Stimulated activated CD8-positive, alpha-beta memory T cell treated with anti-CD3 and anti-CD28 coated beads, Interleukin-2, amount 100 ng/mL, for 48 hours (primary cell): ENCODE data around the gene SYF2.
"Not testable (repeated sequence)": the region's sequence is repeated elsewhere in the genome, so short reads cannot be mapped to it uniquely, and the experiment has no call there.

Experiments
- DNase-seq, 2 donors: peaks; one replicate each; pipeline ENCODE4 v3.0.0-alpha.2; 2020; ENCODE audit warnings: low read depth in 2 of 2

SYF2 gene

DNA sequence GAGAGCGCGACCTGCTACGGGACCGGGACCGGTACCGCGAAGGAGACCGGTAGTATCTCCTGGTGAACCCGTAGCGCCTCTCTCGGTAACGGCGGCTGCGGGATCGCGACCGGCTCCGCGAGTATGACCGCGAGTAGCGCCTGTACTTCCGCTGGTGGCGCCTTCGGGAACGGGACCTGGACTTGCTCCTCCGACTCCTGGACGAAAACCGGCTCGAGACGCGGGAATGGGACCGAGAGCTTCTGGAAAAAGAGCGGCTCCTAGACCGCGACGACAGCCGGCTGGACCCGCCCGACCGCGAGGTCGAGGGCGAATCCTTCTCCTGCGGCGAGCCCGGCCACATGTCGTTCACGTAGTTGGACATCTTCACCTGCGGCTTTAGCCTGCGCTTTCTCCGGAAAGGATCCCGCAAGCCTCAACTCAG, 14.3 kb upstream of the SYF2 start:
- DNase-seq, result no peak

DNA sequence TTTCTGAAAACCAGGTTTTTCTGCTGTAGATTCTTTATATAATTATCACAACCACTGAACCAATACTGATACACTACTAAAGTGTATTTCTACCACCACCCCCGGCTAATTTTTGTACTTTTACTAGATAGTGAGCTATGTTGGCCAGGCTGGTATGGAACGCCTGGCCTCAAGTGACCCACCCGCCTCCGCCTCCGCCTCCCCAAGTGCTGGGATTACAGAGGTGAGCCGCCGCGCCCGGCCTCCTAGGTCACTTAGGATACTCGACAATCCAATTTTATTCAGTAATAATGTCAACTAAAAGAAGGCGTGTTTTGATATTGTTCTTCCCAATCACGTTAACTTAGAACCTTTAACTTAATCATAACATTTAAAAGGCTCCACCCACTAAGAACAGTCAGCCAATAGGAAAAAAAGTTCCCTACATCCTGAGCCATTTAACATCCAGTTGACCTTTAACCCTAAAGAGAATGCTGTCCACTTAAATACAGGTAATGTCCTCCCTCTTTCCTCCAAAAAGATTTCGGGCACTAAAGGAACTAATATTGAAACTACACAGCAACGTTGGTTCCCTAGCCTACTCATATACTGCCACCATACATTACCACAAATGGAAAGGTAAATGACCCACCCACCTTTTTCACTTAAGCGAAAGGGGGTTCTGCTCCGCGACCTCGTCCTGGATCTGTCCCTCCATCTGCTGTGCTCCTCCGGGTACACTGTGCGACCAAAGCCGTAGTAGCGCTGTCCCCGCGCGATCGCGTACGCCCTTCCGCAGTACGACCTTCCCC, 13.7 kb upstream of the SYF2 start:
- no peak for DNase-seq

DNA sequence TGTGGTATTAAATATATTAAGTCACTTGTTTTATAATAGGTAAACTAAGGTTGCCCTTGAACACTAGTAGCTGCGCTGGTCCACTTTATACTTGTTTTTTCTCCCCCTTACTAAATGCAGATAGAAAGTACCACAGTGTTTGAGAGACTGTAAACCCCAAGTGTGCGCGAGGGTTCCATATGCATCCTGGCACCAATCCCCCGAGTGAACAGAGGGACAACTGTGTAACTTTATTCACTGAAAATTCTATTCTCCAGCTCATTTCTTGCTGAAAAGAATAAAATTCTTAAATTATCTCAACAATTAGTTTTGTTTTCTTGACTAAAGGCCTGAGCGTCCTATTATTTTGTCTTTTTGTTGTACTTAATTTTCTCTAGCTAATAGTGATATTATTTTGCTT, 13.1 kb upstream of the SYF2 start:
- DNase-seq, result no peak

DNA sequence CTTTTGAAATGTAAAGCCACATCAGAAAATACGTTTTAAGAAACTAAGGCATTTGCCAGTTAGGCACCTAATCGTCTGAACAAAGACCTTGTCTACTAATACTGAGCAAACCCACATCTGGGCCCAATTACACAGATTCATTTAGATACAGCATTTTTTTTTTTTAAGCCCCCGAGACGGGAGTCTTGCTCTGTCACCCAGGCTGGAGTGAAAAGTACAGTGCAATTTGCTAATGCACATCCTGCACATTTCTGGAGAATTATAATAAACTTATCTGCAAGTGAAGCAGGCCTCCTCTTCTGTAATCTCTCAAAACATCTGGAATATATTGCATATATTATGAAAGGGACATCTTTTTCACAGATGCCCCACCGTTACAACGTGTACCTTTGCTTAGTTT, 11.6 kb upstream of the SYF2 start:
- no peak for DNase-seq

DNA sequence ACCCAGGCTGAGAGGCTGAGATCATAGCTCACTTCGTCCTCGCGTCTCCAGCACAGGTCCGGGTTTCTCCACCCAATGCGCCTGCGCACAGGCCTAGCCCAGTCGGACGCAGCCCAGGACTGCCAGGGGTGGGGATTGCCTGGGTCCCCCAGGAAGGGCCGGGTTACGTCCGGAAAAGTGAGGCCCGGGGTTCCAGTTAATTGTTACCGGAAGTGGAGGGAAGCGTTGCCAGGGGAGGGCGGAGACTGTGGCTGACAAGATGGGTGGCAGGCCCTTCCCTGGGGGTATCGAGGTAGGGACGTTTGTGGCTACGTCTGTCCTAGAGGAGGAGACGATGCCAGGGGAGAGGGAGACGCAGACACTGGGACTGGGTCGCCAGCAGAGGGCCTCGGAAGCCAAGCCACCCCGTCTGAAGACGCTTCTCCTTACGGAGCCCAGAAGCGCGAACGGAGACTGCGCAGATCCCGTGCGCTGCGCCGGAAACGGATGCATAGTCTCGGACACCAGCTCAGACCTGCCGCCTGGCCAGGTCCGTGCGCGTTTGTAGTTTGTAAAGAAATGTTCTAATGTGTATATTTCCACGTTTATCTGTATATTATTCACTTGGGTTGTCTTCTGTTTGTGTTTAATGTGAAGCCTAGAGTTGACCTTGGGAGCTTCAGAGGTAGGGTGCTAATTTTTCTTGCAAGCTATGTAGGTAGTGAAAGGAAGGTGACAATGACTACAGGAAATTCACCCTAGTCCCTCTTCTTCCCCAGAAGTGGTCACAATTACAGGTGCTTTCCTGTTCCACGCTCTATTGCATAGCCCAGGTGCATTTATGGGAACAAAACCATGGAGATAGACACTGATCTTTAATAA, 7.6 kb upstream of the SYF2 start:
- peak; percentile 88 to 91 for DNase-seq

DNA sequence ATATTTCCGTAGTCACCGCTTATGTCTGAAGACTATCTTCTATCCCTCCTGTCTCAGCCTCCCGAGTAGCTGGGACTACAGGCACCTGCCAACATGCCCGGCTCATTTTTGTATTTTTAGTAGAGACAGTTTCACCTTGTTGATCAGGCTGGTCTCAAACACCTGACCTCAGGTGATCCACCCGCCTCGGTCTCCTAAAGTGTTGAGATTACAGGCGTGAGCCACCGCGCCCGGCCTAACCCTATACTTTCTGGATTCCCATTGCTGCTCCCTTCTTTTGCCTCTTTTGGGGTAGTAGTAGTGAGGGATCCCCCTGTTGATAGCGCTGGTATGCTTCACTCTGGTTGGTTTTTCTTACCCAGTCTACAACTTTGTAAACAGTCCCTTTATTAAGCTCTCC, 5.7 kb upstream of the SYF2 start:
- no peak for DNase-seq

DNA sequence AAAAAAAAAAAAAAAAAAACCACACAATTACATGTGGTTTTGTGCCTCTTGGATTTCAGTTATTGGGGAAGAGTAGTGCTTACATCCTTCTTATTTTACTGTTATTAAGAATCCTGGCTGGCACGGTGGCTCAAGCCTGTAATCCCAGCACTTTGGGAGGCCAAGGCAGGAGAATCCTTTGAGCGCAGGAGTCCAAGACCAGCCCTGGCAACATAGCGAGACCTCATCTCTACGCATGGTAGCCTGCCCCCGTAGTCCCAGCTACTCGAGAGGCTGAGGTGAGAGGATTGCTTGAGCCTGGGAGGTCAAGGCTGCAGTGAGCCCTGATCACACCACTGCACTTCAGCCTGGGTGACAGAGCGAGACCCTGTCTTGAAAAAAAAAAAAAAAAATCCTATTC, 4.0 kb upstream of the SYF2 start:
- not testable (repeated sequence) for DNase-seq

DNA sequence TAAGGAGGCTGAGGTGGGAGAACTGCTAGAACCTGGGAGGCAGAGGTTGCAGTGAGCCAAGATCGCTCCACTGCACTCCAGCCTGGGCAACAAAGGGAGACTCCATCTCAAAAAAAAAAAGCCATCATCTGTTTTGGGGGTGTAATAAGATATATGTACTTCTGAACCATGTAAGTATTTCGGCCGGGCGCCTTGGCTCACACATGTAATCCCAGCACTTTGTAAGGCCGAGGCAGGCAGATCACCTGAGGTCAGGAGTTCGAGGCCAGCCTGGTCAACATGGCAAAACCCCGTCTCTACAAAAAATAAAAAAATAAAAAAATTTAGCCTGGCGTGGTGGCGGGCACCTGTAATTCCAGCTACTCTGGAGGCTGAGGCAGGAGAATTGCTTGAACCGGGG, 3.1 kb upstream of the SYF2 start:
- not testable (repeated sequence) for DNase-seq

DNA sequence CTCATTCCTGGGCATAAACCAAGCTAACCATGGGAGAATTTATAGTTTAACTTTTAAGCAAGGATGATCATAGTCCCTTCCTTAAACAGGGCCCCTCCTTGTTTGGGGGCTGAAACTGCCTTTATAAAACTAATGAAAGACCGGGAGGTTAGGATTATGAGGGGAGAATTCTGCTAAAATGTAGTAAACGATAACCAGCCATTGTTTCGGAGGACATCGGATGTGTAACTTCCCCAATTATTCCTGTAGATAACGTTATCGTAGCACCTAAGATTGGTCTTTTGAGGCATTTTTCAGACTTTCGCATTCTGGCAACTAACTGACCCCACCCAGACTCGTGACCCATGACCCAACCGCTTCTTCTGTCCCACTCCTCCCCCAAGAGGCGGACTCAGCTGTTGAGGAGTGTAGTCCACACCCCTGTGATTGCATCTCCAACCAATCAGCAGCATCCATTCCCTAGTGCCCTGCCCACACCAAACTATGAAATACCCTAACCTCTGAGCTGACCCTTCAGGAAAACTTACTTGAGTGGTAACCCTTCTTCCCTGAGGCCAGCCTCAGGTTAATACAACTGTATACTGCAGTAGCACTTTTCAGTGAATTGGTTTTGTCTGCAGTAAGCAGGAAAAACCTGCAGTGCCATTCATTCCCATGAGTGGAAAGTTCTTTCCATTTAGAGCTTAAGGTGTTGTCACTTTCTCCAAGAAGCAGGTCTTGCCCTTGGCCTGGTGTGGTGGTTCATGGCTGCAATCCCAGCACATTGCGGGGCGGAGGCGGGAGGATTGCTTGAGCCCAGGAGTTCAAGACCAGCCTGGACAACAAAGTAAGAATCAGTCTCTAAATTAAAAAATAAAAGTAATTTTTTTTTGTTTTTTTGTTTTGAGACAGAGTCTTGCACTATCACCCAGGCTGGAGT, 823 bp upstream of the SYF2 start:
- DNase-seq, result peak; percentile 40 to 47

DNA sequence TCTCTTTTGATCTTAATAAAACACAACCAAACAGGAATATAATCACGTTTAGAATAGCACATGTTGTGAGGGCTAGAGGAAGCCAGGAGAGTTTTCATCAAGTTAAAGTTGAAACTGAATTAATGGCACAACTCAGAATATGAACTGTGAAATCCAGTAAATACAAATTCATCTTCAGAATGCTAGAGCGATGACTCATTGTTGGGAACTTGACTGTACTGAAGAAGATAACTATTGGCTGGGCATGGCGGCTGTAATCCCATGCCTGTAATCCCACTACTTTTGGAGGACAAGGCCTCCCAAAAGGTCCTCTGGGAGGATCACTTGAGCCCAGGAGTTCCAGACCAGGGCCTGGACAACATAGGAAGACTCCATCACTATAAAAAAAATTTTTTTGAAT, 8.8 kb downstream of the SYF2 start:
- DNase-seq, result no peak

DNA sequence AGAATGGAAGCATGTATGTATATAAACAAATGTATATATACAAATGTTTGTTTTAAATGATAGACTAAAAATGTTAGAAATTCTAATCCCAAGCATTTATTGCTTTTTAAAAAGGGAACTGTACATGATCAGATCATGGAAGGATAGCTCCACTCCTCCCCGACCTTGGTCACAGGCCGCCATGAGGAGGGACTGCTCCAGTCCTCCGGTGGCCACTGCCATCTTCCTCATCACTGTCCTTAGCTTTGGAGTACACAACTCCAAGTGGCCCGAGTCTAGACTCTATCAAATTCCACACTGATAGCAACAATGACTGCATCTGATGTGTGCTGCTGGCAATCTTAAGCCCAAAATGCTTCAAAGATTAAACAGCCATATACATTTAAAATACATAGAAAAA, 9.7 kb downstream of the SYF2 start:
- no peak for DNase-seq

DNA sequence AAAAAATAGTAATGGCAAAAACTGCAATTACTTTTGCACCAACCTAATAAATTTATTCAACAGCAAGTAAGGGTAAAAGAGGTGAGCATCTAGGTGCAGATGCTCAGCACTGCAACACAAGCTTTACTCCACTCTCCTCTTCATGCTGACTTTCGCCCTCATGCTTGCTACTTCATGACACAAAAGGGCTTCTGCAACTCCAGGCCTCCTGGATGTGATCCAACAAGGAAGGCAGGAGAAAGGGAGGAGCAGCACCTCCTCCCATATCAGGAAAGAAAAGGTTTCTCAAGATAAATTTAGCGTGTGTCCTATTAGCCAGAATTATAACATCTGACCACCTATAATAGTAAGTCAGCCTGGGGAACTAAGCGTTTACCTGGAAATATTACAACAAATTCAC, 11.6 kb downstream of the SYF2 start:
- DNase-seq, result no peak

DNA sequence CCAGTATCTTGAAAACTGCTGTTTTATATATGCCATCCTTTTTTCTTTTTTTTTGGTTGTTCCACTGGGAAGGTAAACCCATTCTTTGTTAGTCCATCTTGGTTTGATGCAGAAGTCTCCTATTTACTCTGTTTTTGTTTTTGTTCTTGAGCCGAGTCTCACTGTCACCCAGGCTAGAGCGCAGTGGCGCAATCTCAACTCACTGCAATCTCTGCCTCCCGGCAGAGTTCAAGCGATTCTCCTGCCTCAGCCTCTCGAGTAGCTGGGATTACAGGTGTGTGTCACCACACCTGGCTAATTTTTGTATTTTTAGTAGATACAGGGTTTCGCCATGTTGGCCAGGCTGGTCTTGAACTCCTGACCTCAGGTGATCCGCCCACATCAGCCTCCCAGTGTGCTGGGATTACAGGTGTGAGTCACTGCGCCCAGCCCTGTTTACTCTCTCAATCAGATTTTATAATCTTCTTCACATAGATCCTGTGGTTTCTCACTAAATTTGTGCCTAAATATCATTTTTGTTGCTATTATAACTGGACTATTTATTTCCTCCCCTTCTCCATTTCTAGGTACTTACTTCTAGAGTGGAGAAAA, 12.5 kb downstream of the SYF2 start:
- DNase-seq, result no peak

DNA sequence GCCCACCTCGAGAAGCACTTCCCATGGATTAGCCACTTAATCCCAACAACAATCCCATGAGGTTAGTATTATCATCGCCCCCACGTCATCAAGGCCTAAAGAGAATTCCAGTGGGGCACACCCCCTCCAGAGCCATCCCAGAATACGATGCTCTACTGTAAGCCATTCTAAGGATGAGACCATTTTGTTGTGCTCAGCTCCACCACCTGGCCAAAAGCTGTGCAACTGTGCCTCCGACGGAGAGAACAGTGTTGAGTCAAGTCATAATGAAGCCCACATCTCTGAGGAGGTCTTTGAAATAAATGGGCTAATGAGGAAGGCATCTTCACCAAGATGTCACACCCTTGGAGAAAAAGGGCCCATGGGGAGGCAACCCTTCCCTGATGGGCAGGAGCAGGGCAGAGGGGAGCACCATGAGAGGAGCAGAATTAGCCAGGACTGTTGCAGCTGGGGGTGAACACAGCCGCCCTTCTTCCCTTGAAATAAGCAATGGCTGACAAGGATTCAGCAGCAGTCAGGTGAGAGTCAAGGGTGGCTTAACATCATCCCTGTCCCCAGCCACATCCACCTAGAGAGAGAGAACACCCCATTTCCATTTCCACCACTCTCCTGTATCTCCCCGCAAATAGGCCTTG, 14.6 kb downstream of the SYF2 start:
- DNase-seq, result no peak

DNA sequence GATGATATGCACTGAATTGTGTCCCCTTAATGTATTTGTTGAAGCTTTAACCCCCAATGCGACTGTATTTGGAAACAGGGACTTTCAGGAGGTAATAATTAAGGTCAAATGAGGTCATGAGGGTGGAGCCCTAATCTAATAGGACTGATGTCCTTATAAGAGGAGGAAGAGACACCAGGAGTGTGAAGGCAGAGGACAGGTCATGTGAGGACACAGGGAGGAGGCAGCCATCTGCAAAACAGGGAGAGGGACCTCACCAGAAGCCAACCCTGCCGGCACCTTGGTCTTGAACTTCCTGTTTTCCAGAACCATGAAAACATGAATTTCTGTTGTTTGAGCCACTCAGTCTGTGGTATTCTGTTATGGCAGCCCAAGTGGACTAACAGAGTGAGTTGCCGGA, 15.3 kb downstream of the SYF2 start:
- no peak for DNase-seq

DNA sequence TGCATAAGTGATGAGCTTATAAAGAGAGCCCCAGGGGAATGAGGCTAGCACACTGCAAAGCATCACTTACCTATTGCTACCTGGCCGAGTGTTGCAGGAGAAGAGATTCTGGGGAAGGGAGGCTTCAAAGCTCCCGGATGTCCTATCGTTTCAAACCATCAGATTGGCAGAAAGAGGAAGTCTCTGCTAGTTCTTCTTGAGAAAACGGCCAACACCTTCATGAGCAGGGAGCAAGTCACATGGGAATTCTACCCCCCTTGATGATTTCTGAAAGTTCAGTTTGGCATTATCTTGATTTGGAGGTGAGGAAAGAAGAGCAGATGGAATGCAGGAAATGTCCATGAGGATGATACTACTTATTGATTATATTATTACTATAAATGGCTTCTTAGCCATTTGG, 16.2 kb downstream of the SYF2 start:
- DNase-seq, result no peak

DNA sequence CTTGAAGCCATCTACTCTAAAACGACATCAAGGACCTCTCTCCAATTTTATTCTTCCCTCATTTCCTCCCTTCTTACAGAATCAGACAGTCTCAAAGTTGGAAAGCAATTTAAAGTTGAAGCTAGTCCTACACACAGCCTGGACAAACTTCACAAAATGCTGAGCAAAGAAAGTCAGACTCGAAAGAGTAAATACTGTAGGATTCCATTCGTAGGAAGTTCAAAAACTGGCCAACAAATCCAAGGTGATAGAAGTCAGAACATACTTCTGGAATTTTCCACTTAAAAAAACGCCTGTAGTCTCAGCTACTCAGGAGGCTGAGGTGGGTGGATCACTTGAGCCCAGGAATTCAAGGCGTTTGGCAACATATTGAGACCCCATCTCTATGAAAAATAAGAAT, 19.6 kb downstream of the SYF2 start:
- DNase-seq, result no peak

DNA sequence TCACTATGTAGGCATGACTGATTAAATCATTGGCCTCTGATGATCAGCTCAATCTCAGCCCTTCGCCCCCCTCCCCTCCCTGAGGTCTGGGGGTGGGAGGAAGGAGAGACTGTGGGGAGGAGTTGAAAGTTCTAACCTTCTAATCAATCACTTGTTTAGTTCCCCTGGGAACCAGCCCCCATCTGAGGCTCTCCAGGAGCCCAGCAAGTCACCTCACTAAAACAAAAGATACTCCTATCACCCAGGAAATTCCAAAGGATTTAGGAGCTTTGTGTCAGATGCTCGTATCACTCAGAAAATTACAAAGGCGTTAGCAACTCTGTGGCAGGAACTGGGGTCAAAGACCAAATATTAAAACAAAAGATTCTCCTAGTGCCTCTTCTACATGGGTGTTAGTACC, 21.6 kb downstream of the SYF2 start:
- DNase-seq, result no peak

DNA sequence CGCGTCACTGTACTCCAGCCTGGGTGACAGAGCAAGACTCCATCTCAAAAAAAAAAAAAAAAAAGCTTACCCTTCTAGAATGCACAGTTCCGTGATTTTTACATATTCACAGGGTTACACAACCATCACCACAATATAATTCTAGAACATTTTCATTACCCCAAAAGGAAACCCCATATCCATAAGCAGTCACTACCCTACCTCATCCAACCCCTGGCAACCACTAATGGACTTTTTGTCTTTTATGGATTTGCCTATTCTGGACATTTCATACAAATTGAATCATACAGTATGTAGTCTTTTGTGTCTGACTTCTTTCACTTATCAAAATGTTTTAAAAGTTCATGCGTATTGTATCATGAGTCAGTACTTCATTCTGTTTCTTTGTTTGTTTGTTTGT, 22.8 kb downstream of the SYF2 start:
- no peak for DNase-seq

DNA sequence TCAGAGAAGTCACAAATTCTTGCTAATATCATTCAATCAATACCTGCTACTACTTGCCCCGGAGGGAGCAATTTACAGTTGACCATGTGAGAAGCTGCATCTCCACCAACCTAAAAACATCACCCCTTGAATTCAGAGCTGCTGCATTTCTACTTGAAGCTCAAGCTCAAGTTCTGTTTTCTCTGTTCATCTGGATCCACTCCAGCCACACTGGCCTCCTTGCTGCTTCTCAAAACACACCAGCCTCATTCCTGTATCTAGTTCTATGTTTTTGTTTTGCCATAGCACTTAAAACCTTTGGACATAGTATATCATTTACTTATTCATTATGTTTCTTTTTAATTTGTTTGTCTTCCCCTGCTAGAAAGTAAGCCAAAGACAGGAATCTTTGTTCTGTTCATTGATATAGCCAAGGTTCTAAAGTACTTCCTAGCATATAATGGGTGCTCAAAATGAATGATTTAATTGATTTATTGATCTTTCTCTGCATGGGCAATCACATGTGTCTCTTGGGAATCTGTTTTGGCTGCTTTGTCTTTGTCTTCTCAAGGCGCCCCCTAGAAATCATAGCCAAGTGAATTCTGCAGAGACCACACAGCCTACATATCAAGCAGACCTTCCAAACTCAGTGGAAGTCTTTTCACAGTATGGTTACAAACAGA, 23.6 kb downstream of the SYF2 start:
- DNase-seq, result no peak

DNA sequence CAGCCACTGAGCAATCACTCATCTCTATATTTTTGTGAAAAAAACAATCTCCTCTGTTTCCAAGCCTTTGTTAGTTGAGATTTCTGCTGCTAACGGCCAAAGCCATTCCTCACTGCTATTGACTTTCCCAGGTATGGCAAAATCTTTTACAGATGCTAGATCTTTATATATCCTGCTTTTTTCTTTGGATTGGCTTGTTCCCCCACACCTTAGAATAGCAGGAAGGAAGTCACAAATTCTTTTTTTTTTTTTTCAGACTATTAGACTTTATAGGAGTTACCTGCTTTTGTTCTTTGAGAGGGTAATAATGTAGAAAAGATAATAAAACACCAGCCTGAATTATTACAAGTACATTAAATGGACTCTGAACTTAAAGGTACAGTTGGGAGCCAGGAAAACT, 24.2 kb downstream of the SYF2 start:
- DNase-seq, result no peak
